Immature natural killer cell (primary cell): Measurements from ENCODE around the gene CLSTN2. TPM values are rescaled to one million over a fixed set of nuclear protein-coding genes. Genes with fewer than 3 reads are reported as not detected.

Experiments used
- DNase-seq, 3 donors: peaks; one replicate each; pipeline ENCODE4 v3.0.0; 2022; ENCODE audit warnings: mixed read lengths in 1 of 3
- H3K27ac Mint-ChIP-seq, 6 donors: one replicate each; pipeline ENCODE4 v1.8.0; 2020; ENCODE audit warnings: mixed read lengths in 6 of 6, mild to moderate bottlenecking in 5 of 6, inconsistent platforms in 4 of 6, moderate library complexity in 3 of 6
- H3K27me3 Mint-ChIP-seq, 3 donors: one replicate each; pipeline ENCODE4 v1.8.0; 2020 to 2021; ENCODE audit warnings: low read depth in 3 of 3, mild to moderate bottlenecking in 3 of 3, mixed read lengths in 3 of 3, moderate library complexity in 3 of 3, inconsistent platforms in 1 of 3
- H3K36me3 Mint-ChIP-seq, 3 donors: one replicate each; pipeline ENCODE4 v1.8.0; 2020; ENCODE audit warnings: mixed read lengths in 3 of 3, inconsistent platforms in 2 of 3, mild to moderate bottlenecking in 2 of 3
- H3K4me1 Mint-ChIP-seq, 2 donors: one replicate each; pipeline ENCODE4 v1.8.0; 2020; ENCODE audit warnings: inconsistent platforms in 2 of 2, mild to moderate bottlenecking in 2 of 2, mixed read lengths in 2 of 2, moderate library complexity in 1 of 2
- H3K4me3 Mint-ChIP-seq, 5 donors: one replicate each; pipeline ENCODE4 v1.8.0; 2020; ENCODE audit warnings: mild to moderate bottlenecking in 5 of 5, mixed read lengths in 5 of 5, inconsistent platforms in 3 of 5, moderate library complexity in 3 of 5
- H3K9me3 Mint-ChIP-seq, 6 donors: one replicate each; pipeline ENCODE4 v1.8.0; 2020; ENCODE audit warnings: mild to moderate bottlenecking in 6 of 6, mixed read lengths in 6 of 6, inconsistent platforms in 4 of 6, moderate library complexity in 3 of 6
- polyA plus RNA-seq, 3 donors: library from polyadenylated mRNA; unstranded; fragments of 300-500 nt; fragmentation: Illumina TruSeq; gene quantifications; one replicate each; pipeline ENCODE4 v1.2.3, GENCODE V29; 2021

The CLSTN2 gene
- polyA plus RNA-seq, 3 donors from 2014 or later: not detected

GRCh38 chr3:140176526-140176925 is 241.5 kb downstream of the CLSTN2 start:
- no peaks in the 10 kb centered on the region for H3K4me1 Mint-ChIP-seq
- H3K4me3 Mint-ChIP-seq: no peak overlapping the region
- no peak overlapping the region for H3K27ac Mint-ChIP-seq
- H3K27me3 Mint-ChIP-seq: peaks cover 0 to 3% (median 3%) of the 10 kb centered on the region in 3 donors
- H3K36me3 Mint-ChIP-seq: no peaks in the 10 kb centered on the region
- no peak for DNase-seq
- peaks cover 0 to 5% (median 0%) of the 10 kb centered on the region in 6 donors for H3K9me3 Mint-ChIP-seq

- no peak for DNase-seq
- Mint-ChIP-seq H3K36me3 (no peaks in the 10 kb centered on the region), H3K27me3 (peaks cover 0 to 5% (median 3%) of the 10 kb centered on the region in 3 donors), H3K4me1 (no peaks in the 10 kb centered on the region), H3K27ac (no peak overlapping the region), H3K4me3 (no peak overlapping the region), H3K9me3 (peaks cover 0 to 3% (median 0%) of the 10 kb centered on the region in 6 donors)
These were observed 243.0 kb downstream of the CLSTN2 start for GRCh38 chr3:140177943-140178342.

DNA sequence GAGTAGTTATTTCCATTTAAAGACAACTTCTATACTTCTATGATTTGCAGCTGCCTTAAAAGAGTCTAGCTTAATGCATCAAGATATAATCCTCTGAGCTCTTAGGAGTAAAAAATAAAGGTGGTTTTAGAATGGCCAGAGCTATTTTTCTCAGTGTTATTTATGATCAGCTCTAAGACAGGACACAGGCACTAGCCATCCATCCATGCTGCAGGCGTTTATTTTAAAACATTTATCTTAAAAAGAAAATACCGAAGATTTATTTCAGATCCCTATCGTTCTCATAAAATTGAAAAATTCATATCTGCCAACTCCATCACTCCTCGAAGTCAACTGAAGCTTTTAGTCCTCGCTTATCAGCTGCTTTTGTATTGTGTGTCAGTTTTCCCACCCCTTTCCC is 243.5 kb downstream of the CLSTN2 start:
- Mint-ChIP-seq H3K27me3 (peaks cover 0 to 5% (median 3%) of the 10 kb centered on the region in 3 donors), H3K4me1 (no peaks in the 10 kb centered on the region), H3K27ac (no peak overlapping the region), H3K9me3 (peaks cover 0 to 3% (median 0%) of the 10 kb centered on the region in 6 donors), H3K36me3 (no peaks in the 10 kb centered on the region), H3K4me3 (no peak overlapping the region)
- no peak for DNase-seq

GRCh38 chr3:140180603-140181002 is 245.6 kb downstream of the CLSTN2 start:
- H3K36me3 Mint-ChIP-seq: no peaks in the 10 kb centered on the region
- H3K9me3 Mint-ChIP-seq: peaks cover 0 to 6% (median 0%) of the 10 kb centered on the region in 6 donors
- no peak overlapping the region for H3K4me3 Mint-ChIP-seq
- H3K4me1 Mint-ChIP-seq: no peaks in the 10 kb centered on the region
- peaks cover 0 to 5% (median 3%) of the 10 kb centered on the region in 3 donors for H3K27me3 Mint-ChIP-seq
- H3K27ac Mint-ChIP-seq: no peak overlapping the region
- no peak for DNase-seq

GRCh38 chr3:140185375-140185774 is 250.4 kb downstream of the CLSTN2 start:
- Mint-ChIP-seq H3K4me3 (no peak overlapping the region), H3K4me1 (no peaks in the 10 kb centered on the region), H3K27me3 (peaks cover 0 to 2% (median 0%) of the 10 kb centered on the region in 3 donors), H3K36me3 (no peaks in the 10 kb centered on the region), H3K9me3 (peaks cover 0 to 6% (median 0%) of the 10 kb centered on the region in 6 donors), H3K27ac (no peak overlapping the region)
- DNase-seq: no peak

DNA sequence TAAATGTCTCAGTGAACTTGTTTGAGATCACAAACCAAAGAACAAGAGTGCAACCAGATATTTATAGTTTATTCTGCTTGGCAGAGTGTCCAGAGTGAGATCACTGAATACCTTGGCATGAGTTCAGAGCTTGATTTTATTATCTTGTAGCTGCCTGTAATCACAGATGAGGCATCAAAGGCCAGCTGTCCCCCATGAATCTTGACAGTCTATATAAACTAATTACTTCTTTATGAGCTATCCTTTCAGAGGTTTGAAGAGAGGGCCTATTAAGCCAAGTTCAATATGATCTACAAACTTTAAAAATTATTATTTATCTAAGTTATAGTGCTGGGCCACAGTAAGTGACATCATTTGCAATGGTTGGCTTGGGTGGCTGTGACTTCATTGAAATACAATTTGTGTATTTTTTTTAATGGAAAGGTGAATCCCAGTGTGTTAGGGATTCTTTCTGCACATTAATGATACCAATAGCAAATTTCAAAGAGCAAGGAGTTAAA is 251.5 kb downstream of the CLSTN2 start:
- Mint-ChIP-seq H3K27me3 (peaks cover 0 to 3% (median 0%) of the 10 kb centered on the region in 3 donors), H3K27ac (no peak overlapping the region), H3K36me3 (no peaks in the 10 kb centered on the region)

GRCh38 chr3:140187028-140187427 is 252.0 kb downstream of the CLSTN2 start:
- Mint-ChIP-seq H3K4me3 (no peak overlapping the region), H3K4me1 (no peaks in the 10 kb centered on the region), H3K27me3 (peaks cover 0 to 3% (median 0%) of the 10 kb centered on the region in 3 donors), H3K36me3 (no peaks in the 10 kb centered on the region), H3K9me3 (peaks cover 0 to 6% (median 0%) of the 10 kb centered on the region in 6 donors), H3K27ac (no peak overlapping the region)
- DNase-seq: no peak

More for the DNA sequence above, 251.5 kb downstream of the CLSTN2 start:
- Mint-ChIP-seq H3K4me3 (no peak overlapping the region), H3K9me3 (peaks cover 0 to 6% (median 0%) of the 10 kb centered on the region in 6 donors), H3K4me1 (no peaks in the 10 kb centered on the region)
- DNase-seq: no peak

DNA sequence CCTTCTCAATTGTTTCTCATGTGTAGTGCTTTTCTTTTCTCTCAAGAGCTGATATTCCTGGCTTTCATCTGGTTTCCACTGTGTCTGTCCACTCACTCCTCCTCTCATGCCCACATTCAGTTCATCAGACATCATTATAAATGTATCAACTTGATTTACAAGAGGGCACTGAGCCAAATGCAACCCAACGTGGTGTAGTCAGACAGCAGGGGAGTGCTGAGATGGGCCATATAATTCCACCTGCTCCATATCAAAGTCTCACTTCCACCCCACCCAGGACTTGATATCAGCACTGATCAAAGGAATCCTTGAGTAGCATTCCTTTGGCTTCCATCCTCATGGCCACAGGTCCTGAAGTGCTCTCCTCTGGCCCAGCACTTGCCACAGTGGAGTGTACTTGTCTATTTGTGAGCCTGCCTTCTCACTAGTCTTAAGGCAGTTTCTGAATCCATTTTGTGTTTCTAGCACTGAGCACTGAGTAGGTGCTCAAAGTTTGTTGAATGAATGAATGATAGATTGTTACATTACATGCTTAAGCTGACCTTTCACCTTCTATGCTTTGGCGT is 252.8 kb downstream of the CLSTN2 start:
- Mint-ChIP-seq H3K36me3 (no peaks in the 10 kb centered on the region), H3K27ac (no peak overlapping the region), H3K27me3 (peaks cover 0 to 1% (median 0%) of the 10 kb centered on the region in 3 donors)

DNA sequence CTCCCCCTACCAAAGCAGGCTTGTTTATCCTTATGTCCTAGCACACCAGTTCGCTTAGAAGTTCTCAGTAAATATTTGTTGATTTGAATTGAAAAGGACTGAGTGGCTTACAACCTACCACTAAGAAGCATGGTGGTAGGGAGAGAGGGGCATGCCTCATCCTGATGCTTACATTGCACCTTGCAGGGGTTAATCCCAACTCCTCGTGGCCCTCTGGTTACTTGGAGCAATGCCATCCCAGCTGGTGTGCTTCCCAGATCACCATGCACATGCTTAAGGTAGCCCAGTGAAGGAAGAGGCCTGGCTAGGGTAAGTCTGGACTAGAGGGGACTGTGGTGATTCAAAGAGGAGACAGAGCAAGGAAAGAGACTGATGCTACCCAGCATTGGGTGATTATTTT is 253.3 kb downstream of the CLSTN2 start:
- no peak for DNase-seq
- no peak overlapping the region for H3K4me3 Mint-ChIP-seq
- no peak overlapping the region for H3K27ac Mint-ChIP-seq
- H3K9me3 Mint-ChIP-seq: peaks cover 0 to 12% (median 2%) of the 10 kb centered on the region in 6 donors
- H3K36me3 Mint-ChIP-seq: no peaks in the 10 kb centered on the region
- H3K27me3 Mint-ChIP-seq: peaks cover 0 to 1% (median 0%) of the 10 kb centered on the region in 3 donors
- H3K4me1 Mint-ChIP-seq: no peaks in the 10 kb centered on the region

More for the DNA sequence above, 252.8 kb downstream of the CLSTN2 start:
- Mint-ChIP-seq H3K9me3 (peaks cover 0 to 10% (median under 1%) of the 10 kb centered on the region in 6 donors), H3K4me1 (no peaks in the 10 kb centered on the region), H3K4me3 (no peak overlapping the region)
- no peak for DNase-seq

DNA sequence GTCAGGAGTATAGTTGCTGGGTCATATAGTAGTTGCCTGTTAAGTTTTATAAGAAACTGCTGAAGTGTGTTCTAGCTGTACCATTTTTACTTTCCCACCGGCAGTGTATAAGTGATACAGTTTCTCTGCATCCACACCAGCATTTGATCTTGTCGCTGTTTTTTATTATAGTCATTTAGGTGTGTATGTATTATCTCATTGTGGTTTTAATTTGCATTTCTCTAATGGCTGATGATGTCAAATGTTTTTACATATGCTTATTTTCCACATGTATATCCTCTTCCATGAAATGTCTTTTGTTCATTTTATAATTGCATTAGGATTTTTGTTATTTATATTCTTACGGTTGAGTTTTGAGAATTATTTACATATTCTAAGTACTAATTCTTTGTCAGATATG is 254.3 kb downstream of the CLSTN2 start:
- no peak for DNase-seq
- Mint-ChIP-seq H3K4me3 (no peak overlapping the region), H3K4me1 (no peaks in the 10 kb centered on the region), H3K27ac (no peak overlapping the region), H3K27me3 (peaks cover 0 to 1% (median 0%) of the 10 kb centered on the region in 3 donors), H3K9me3 (peaks cover 3 to 14% (median 6%) of the 10 kb centered on the region in 6 donors), H3K36me3 (no peaks in the 10 kb centered on the region)

GRCh38 chr3:140189976-140190375 is 255.0 kb downstream of the CLSTN2 start:
- H3K4me3 Mint-ChIP-seq: no peak overlapping the region
- peaks cover 3 to 13% (median 7%) of the 10 kb centered on the region in 6 donors for H3K9me3 Mint-ChIP-seq
- no peak for DNase-seq
- H3K27me3 Mint-ChIP-seq: peaks cover 0 to 1% (median 1%) of the 10 kb centered on the region in 3 donors
- no peaks in the 10 kb centered on the region for H3K36me3 Mint-ChIP-seq
- H3K4me1 Mint-ChIP-seq: no peaks in the 10 kb centered on the region
- no peak overlapping the region for H3K27ac Mint-ChIP-seq

- no peak for DNase-seq
- no peak overlapping the region for H3K27ac Mint-ChIP-seq
- peaks cover 3 to 13% (median 8%) of the 10 kb centered on the region in 6 donors for H3K9me3 Mint-ChIP-seq
- peaks cover 0 to 1% (median 0%) of the 10 kb centered on the region in 3 donors for H3K27me3 Mint-ChIP-seq
- H3K4me1 Mint-ChIP-seq: no peaks in the 10 kb centered on the region
- H3K4me3 Mint-ChIP-seq: no peak overlapping the region
- no peaks in the 10 kb centered on the region for H3K36me3 Mint-ChIP-seq
These were observed 262.0 kb downstream of the CLSTN2 start for GRCh38 chr3:140196970-140197369.

GRCh38 chr3:140198242-140198641 is 263.3 kb downstream of the CLSTN2 start:
- Mint-ChIP-seq H3K27me3 (peaks cover 0 to 1% (median 0%) of the 10 kb centered on the region in 3 donors), H3K4me3 (no peak overlapping the region), H3K4me1 (no peaks in the 10 kb centered on the region), H3K36me3 (no peaks in the 10 kb centered on the region), H3K27ac (no peak overlapping the region), H3K9me3 (peaks cover 3 to 8% (median 6%) of the 10 kb centered on the region in 6 donors)
- DNase-seq: no peak

GRCh38 chr3:140199008-140199407 is 264.0 kb downstream of the CLSTN2 start:
- Mint-ChIP-seq H3K9me3 (peaks cover 0 to 4% (median 0%) of the 10 kb centered on the region in 6 donors), H3K36me3 (no peaks in the 10 kb centered on the region), H3K27ac (no peak overlapping the region), H3K4me3 (no peak overlapping the region), H3K27me3 (peaks cover 0 to 1% (median 0%) of the 10 kb centered on the region in 3 donors), H3K4me1 (no peaks in the 10 kb centered on the region)
- DNase-seq: no peak
